ENCODE results near the gene CCR1. TPM values are rescaled to one million over a fixed set of nuclear protein-coding genes. Genes with fewer than 3 reads are reported as not detected.

The CCR1 gene
- total RNA-seq, 1 donor from 2014 or later: 0.20 TPM

DNA sequence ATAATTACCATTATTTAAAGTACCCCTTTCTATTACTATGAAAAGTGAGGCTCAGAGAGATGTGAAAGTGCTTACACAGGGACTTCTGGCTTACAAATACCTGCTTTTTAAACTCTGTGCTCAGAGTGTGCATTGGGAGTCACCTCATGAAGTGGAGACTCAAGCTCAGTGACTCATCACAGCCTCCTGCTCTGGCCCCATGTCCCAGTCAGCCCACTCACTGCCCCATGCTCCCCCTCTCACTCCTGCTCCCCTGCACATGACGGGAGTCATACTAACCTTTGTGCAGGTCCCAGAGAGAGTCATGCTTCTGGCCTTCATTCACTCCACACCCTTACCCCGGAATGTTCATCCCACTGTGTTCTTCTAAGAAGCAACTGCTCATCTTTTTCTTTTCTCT lies 20.2 kb downstream of the CCR1 start:
- Histone ChIP-seq H3K27ac (ENCODE audit: low read depth, low read length) (no peak overlapping the region), H3K4me1 (ENCODE audit: insufficient read depth, low read length) (no peaks in the 10 kb centered on the region), H3K9ac (ENCODE audit: low read length) (no peak overlapping the region), H3K9me3 (ENCODE audit: insufficient read depth, low read depth, low read length) (no peaks in the 10 kb centered on the region), H3K27me3 (ENCODE audit: insufficient read depth, low read length) (no peaks in the 10 kb centered on the region), H4K20me1 (ENCODE audit: insufficient read depth, low read length) (no peaks in the 10 kb centered on the region), H3K4me2 (ENCODE audit: low read length) (no peak overlapping the region), H3K79me2 (ENCODE audit: insufficient read depth, low read length) (no peaks in the 10 kb centered on the region), H2AFZ (ENCODE audit: low read depth, low read length) (no peak overlapping the region), H3K36me3 (ENCODE audit: insufficient read depth, low read length) (no peaks in the 10 kb centered on the region), H3K4me3 (ENCODE audit: insufficient read depth, low read depth, low read length) (no peak overlapping the region)
- Mint-ChIP-seq H3K4me1 (ENCODE audit: low read depth, unreplicated experiment) (peaks cover 8% of the 10 kb centered on the region), H3K9me3 (ENCODE audit: unreplicated experiment) (no peaks in the 10 kb centered on the region), H3K36me3 (ENCODE audit: low read depth, unreplicated experiment) (no peaks in the 10 kb centered on the region), H3K4me3 (ENCODE audit: unreplicated experiment) (no peak overlapping the region), H3K27me3 (ENCODE audit: low read depth, unreplicated experiment) (no peaks in the 10 kb centered on the region), H3K27ac (ENCODE audit: unreplicated experiment) (peak overlapping the region; percentile 87)
- FAIRE-seq (no peak), DNase-seq (ENCODE audit: low read depth) (peak; percentile 35)
- TF ChIP-seq, protein P1, sequence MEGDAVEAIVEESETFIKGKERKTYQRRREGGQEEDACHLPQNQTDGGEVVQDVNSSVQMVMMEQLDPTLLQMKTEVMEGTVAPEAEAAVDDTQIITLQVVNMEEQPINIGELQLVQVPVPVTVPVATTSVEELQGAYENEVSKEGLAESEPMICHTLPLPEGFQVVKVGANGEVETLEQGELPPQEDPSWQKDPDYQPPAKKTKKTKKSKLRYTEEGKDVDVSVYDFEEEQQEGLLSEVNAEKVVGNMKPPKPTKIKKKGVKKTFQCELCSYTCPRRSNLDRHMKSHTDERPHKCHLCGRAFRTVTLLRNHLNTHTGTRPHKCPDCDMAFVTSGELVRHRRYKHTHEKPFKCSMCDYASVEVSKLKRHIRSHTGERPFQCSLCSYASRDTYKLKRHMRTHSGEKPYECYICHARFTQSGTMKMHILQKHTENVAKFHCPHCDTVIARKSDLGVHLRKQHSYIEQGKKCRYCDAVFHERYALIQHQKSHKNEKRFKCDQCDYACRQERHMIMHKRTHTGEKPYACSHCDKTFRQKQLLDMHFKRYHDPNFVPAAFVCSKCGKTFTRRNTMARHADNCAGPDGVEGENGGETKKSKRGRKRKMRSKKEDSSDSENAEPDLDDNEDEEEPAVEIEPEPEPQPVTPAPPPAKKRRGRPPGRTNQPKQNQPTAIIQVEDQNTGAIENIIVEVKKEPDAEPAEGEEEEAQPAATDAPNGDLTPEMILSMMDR (IDR thresholded peaks at IDR 0.05; ENCODE audit: insufficient read depth, low read depth, low read length): no peak
- no peak for TF ChIP-seq EZH2 (IDR thresholded peaks at IDR 0.05; ENCODE audit: insufficient read depth, low read length)

DNA sequence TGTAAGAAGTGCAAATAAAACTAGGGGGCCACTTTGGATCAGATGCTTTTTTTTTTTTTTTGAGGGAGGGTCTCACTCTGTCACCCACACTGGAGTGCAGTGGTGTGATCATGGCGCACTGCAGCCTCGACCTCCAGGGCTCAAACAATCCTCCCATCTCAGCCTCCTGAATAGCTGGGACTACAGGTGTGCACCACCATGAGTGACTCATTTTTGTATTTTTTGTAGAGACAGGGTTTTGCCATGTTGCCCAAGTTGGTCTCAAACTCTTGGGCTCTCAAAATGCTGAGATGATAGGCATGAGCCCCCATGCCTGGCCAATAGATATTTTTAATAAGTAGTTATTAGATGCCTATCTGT lies 20.8 kb downstream of the CCR1 start:
- Mint-ChIP-seq H3K4me1 (ENCODE audit: low read depth, unreplicated experiment) (peaks cover 8% of the 10 kb centered on the region), H3K27ac (ENCODE audit: unreplicated experiment) (peak overlapping the region; percentile 50), H3K9me3 (ENCODE audit: unreplicated experiment) (no peaks in the 10 kb centered on the region), H3K27me3 (ENCODE audit: low read depth, unreplicated experiment) (no peaks in the 10 kb centered on the region), H3K36me3 (ENCODE audit: low read depth, unreplicated experiment) (no peaks in the 10 kb centered on the region), H3K4me3 (ENCODE audit: unreplicated experiment) (no peak overlapping the region)
- Histone ChIP-seq H3K9ac (ENCODE audit: low read length) (no peak overlapping the region), H2AFZ (ENCODE audit: low read depth, low read length) (no peak overlapping the region), H3K9me3 (ENCODE audit: insufficient read depth, low read depth, low read length) (no peaks in the 10 kb centered on the region), H3K4me3 (ENCODE audit: insufficient read depth, low read depth, low read length) (no peak overlapping the region), H3K4me1 (ENCODE audit: insufficient read depth, low read length) (no peaks in the 10 kb centered on the region), H4K20me1 (ENCODE audit: insufficient read depth, low read length) (no peaks in the 10 kb centered on the region), H3K27ac (ENCODE audit: low read depth, low read length) (no peak overlapping the region), H3K79me2 (ENCODE audit: insufficient read depth, low read length) (no peaks in the 10 kb centered on the region), H3K27me3 (ENCODE audit: insufficient read depth, low read length) (no peaks in the 10 kb centered on the region), H3K4me2 (ENCODE audit: low read length) (no peak overlapping the region), H3K36me3 (ENCODE audit: insufficient read depth, low read length) (no peaks in the 10 kb centered on the region)
- no peak for DNase-seq (ENCODE audit: low read depth)
- TF ChIP-seq EZH2 (IDR thresholded peaks at IDR 0.05; ENCODE audit: insufficient read depth, low read length): no peak
- TF ChIP-seq, protein P1 (IDR thresholded peaks at IDR 0.05; ENCODE audit: insufficient read depth, low read depth, low read length): no peak
- FAIRE-seq: no peak

DNA sequence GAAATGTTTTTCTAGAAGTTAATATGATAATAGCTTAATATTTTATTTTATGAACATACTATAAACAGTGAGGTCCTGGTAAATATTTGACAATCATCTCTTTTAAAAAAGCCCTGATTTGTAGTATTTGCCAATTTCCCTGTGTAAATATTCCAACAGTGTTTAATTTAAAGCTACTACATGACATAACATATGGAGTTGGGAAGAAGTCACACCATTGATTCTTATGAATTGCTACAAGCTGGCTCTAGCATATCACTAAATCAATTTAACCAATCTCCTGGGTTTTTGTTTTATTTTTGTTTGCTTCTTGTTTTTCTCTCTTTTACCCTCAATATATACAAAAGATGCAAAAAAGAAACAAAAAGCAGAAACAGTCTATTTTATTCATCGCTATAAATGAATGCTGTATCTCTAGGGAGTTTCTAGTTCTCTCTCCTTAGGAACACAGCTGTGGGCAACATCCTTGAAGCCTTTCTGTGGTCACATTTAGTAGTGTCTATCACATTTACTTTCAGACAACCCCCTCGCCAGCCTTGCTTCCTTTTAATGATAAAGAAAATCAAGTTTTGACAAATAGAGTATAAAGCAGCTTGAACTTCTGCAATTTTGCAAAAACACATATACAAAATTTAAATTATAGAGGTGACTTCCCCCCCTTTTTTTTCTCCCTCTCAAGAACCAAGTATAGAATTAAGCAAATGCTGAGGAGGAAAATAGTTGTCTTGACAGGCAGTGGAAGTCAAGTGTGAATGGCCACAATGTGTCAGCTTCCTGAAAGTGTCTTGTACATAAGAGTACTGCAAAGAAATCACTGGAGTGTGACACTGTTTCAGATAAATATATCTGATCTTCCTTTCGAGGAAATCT lies 21.4 kb downstream of the CCR1 start:
- Mint-ChIP-seq H3K27me3 (ENCODE audit: low read depth, unreplicated experiment) (no peaks in the 10 kb centered on the region), H3K36me3 (ENCODE audit: low read depth, unreplicated experiment) (no peaks in the 10 kb centered on the region), H3K4me3 (ENCODE audit: unreplicated experiment) (no peak overlapping the region), H3K27ac (ENCODE audit: unreplicated experiment) (no peak overlapping the region), H3K4me1 (ENCODE audit: low read depth, unreplicated experiment) (peaks cover 8% of the 10 kb centered on the region), H3K9me3 (ENCODE audit: unreplicated experiment) (no peaks in the 10 kb centered on the region)
- Histone ChIP-seq H3K79me2 (ENCODE audit: insufficient read depth, low read length) (no peaks in the 10 kb centered on the region), H3K27ac (ENCODE audit: low read depth, low read length) (no peak overlapping the region), H3K4me1 (ENCODE audit: insufficient read depth, low read length) (no peaks in the 10 kb centered on the region), H2AFZ (ENCODE audit: low read depth, low read length) (no peak overlapping the region), H3K4me3 (ENCODE audit: insufficient read depth, low read depth, low read length) (no peak overlapping the region), H3K9ac (ENCODE audit: low read length) (no peak overlapping the region), H4K20me1 (ENCODE audit: insufficient read depth, low read length) (no peaks in the 10 kb centered on the region), H3K9me3 (ENCODE audit: insufficient read depth, low read depth, low read length) (no peaks in the 10 kb centered on the region), H3K27me3 (ENCODE audit: insufficient read depth, low read length) (no peaks in the 10 kb centered on the region), H3K36me3 (ENCODE audit: insufficient read depth, low read length) (no peaks in the 10 kb centered on the region), H3K4me2 (ENCODE audit: low read length) (no peak overlapping the region)
- no peak for FAIRE-seq
- no peak for TF ChIP-seq EZH2 (IDR thresholded peaks at IDR 0.05; ENCODE audit: insufficient read depth, low read length)
- TF ChIP-seq, protein P1 (IDR thresholded peaks at IDR 0.05; ENCODE audit: insufficient read depth, low read depth, low read length): no peak
- DNase-seq (ENCODE audit: low read depth): no peak

Measured in astrocyte (in vitro differentiated cells and primary cell).